Prostate gland (tissue), 2 donors: ENCODE results near the gene STOX2. TPM values are rescaled to one million over a fixed set of nuclear protein-coding genes. Genes with fewer than 3 reads are reported as not detected.

Source experiments
- DNase-seq: peaks from one replicate; pipeline ENCODE4 v3.0.0-alpha.2; 2019; ENCODE audit warnings: low spot score
- H3K27ac ChIP-seq, 2 donors: fragments of 200-600 bp; sonication (generic); 2 replicates each; pipeline ENCODE4 v1.5.1; 2017 to 2019
- H3K27me3 ChIP-seq: fragments of 200-600 bp; sonication (generic); replicated peaks from 2 replicates; pipeline ENCODE4 v1.5.1; 2019; ENCODE audit not compliant: insufficient read depth
- H3K36me3 ChIP-seq, 2 donors: fragments of 200-600 bp; sonication (generic); 1 replicate in 1 of 2; 2 replicates in 1 of 2; pipeline versions ENCODE4 v1.5.1 to v1.8.1; 2017 to 2019
- H3K4me1 ChIP-seq: fragments of 200-600 bp; sonication (generic); replicated peaks from 2 replicates; pipeline ENCODE4 v1.5.1; 2019
- H3K4me3 ChIP-seq, 2 donors: fragments of 200-600 bp; sonication (generic); 2 replicates each; pipeline ENCODE4 v1.5.1; 2017 to 2019
- H3K9me3 ChIP-seq: fragments of 200-600 bp; sonication (generic); 2 replicates; pipeline ENCODE4 v1.5.1; 2017
- POLR2A ChIP-seq: fragments of 450-650 bp; IDR thresholded peaks from one replicate; pipeline ENCODE4 v1.6.1; 2016; ENCODE audit warnings: antibody characterized with exemption, mild to moderate bottlenecking
- POLR2AphosphoS5 ChIP-seq: sonication (generic); formaldehyde crosslinking; IDR thresholded peaks from one replicate; pipeline ENCODE4 v1.6.1; 2017; ENCODE audit warnings: antibody characterized with exemption
- WGBS: methylation state at CpG from one replicate; pipeline ENCODE4 v1.1.5; 2018; 5-methylcytosine and 5-hydroxymethylcytosine counted together
- intact Hi-C: fragments of 100-400 bp; cut with DNase I; formaldehyde crosslinking; loops from one replicate; pipeline ENCODE4 v1.14.2; 2022
- total RNA-seq, 2 donors: library from RNA; depleted of rRNA; stranded (reverse); fragments of >200 nt; gene quantifications; one replicate each; pipeline ENCODE4 v1.1.0, GENCODE V29; 2016
- TF ChIP-seq, protein P1 (sequence below), 4 experiments: fragments of 200-600 bp in 2 of 4; fragments of 450-650 bp in 2 of 4; sonication (generic) in 2 of 4; IDR thresholded peaks; 1 replicate in 3 of 4; 2 replicates in 1 of 4; pipeline ENCODE4 v1.5.1; 2016 to 2019; ENCODE audit warnings: antibody characterized with exemption in 4 of 4, mild to moderate bottlenecking in 2 of 4, moderate library complexity in 2 of 4

Gene STOX2
- total RNA-seq, 2 donors from 2014 or later = 12.9 to 14.9 TPM

GRCh38 chr4:184067931-184068554 lies 162.9 kb downstream of the STOX2 start:
- intact Hi-C loops = no loop called here
- TF ChIP-seq POLR2AphosphoS5 (no peak), POLR2A (no peak)
- TF ChIP-seq, protein P1, sequence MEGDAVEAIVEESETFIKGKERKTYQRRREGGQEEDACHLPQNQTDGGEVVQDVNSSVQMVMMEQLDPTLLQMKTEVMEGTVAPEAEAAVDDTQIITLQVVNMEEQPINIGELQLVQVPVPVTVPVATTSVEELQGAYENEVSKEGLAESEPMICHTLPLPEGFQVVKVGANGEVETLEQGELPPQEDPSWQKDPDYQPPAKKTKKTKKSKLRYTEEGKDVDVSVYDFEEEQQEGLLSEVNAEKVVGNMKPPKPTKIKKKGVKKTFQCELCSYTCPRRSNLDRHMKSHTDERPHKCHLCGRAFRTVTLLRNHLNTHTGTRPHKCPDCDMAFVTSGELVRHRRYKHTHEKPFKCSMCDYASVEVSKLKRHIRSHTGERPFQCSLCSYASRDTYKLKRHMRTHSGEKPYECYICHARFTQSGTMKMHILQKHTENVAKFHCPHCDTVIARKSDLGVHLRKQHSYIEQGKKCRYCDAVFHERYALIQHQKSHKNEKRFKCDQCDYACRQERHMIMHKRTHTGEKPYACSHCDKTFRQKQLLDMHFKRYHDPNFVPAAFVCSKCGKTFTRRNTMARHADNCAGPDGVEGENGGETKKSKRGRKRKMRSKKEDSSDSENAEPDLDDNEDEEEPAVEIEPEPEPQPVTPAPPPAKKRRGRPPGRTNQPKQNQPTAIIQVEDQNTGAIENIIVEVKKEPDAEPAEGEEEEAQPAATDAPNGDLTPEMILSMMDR (IDR thresholded peaks at IDR 0.05) = no peak
- no peaks in the 10 kb centered on the region for H3K4me1 ChIP-seq

More at GRCh38 chr4:184067931-184068554, 162.9 kb downstream of the STOX2 start:
- 76% methylated on average over 9 of the region's 9 CpGs for WGBS
- DNase-seq = no peak
- H3K4me3 ChIP-seq = no peak overlapping the region
- no peaks in the 10 kb centered on the region for H3K36me3 ChIP-seq
- no peaks in the 10 kb centered on the region for H3K27me3 ChIP-seq
- H3K9me3 ChIP-seq = no peaks in the 10 kb centered on the region
- no peak overlapping the region for H3K27ac ChIP-seq

Other genes starting within 250 kb of the STOX2 start
- gene RWDD4, start 246.1 kb upstream of the STOX2 start, total RNA-seq = 10 to 100 TPM; 24.4 to 27.6 TPM
- 10 to 100 TPM; 27.6 to 34.5 TPM for gene TRAPPC11, start 246.0 kb upstream of the STOX2 start, total RNA-seq